ENCODE measurements around the gene PLRG1. TPM values are rescaled to one million over a fixed set of nuclear protein-coding genes. Genes with fewer than 3 reads are reported as not detected.
A peak's percentile ranks its signal among the peaks of the same experiment; 100 is the strongest.

Gene PLRG1
- total and polyA plus RNA-seq, 2 experiments from 2014 or later = 72.0 to 84.8 TPM

GRCh38 chr4:154506253-154506652 is 43.9 kb downstream of the PLRG1 start:
- Histone ChIP-seq H3K36me3 (ENCODE audit: low read depth) (no peaks in the 10 kb centered on the region), H3K4me1 (ENCODE audit: insufficient read depth) (no peaks in the 10 kb centered on the region), H3K4me3 (no peak overlapping the region), H2AFZ (no peak overlapping the region), H3K27ac (no peak overlapping the region), H3K9ac (no peak overlapping the region), H3K79me2 (ENCODE audit: insufficient read depth) (no peaks in the 10 kb centered on the region), H3K9me3 (ENCODE audit: low read depth) (no peaks in the 10 kb centered on the region), H3K4me2 (ENCODE audit: unreplicated experiment) (no peak overlapping the region), H3K27me3 (replicated peaks; ENCODE audit: insufficient read depth) (peaks cover 34% of the 10 kb centered on the region), H4K20me1 (ENCODE audit: insufficient read depth) (no peaks in the 10 kb centered on the region), H3F3A (ENCODE audit: insufficient read depth) (no peaks in the 10 kb centered on the region), H3K9me2 (ENCODE audit: insufficient read depth) (no peaks in the 10 kb centered on the region)
- peak; percentile 63 for DNase-seq
- no peak for TF ChIP-seq EZH2 (IDR thresholded peaks at IDR 0.05; ENCODE audit: insufficient read depth, poor library complexity, severe bottlenecking)
- TF ChIP-seq EZH2phosphoT487 (IDR thresholded peaks at IDR 0.05; ENCODE audit: insufficient read depth, low read depth) = no peak
- in situ Hi-C loops (cut with MboI) = no loop called here
- WGBS, 2 experiments (ENCODE audit: low coverage in 1 of 2, low lambda C conversion rate in 2 of 2, missing lambda C conversion rate in 2 of 2) = 0 to 3% methylated on average over 2 of the region's 2 CpGs

- Histone ChIP-seq H2AFZ (no peak overlapping the region), H3K4me3 (no peak overlapping the region), H4K20me1 (ENCODE audit: insufficient read depth) (no peaks in the 10 kb centered on the region), H3K79me2 (ENCODE audit: insufficient read depth) (no peaks in the 10 kb centered on the region), H3K4me2 (ENCODE audit: unreplicated experiment) (no peak overlapping the region), H3K9me3 (ENCODE audit: low read depth) (no peaks in the 10 kb centered on the region), H3K27me3 (replicated peaks; ENCODE audit: insufficient read depth) (peaks cover 36% of the 10 kb centered on the region; the same call in 1 of the 2 replicates), H3K27ac (no peak overlapping the region), H3K4me1 (ENCODE audit: insufficient read depth) (no peaks in the 10 kb centered on the region), H3K36me3 (ENCODE audit: low read depth) (no peaks in the 10 kb centered on the region), H3K9me2 (ENCODE audit: insufficient read depth) (no peaks in the 10 kb centered on the region), H3F3A (ENCODE audit: insufficient read depth) (no peaks in the 10 kb centered on the region), H3K9ac (no peak overlapping the region)
- peak; percentile 41 for DNase-seq
- WGBS, 2 experiments (ENCODE audit: low coverage in 1 of 2, low lambda C conversion rate in 2 of 2, missing lambda C conversion rate in 2 of 2) = 0 to 4% methylated on average over 1 of the region's 1 CpG
- no peak for TF ChIP-seq EZH2phosphoT487 (IDR thresholded peaks at IDR 0.05; ENCODE audit: insufficient read depth, low read depth)
- peak; percentile 41 for TF ChIP-seq EZH2 (IDR thresholded peaks at IDR 0.05; ENCODE audit: insufficient read depth, poor library complexity, severe bottlenecking)
- in situ Hi-C loops (cut with MboI) = no loop called here
Observed at GRCh38 chr4:154503598-154503997, 46.6 kb downstream of the PLRG1 start.

GRCh38 chr4:154502111-154502510 is 48.1 kb downstream of the PLRG1 start:
- Histone ChIP-seq H3K9me2 (ENCODE audit: insufficient read depth) (no peaks in the 10 kb centered on the region), H3F3A (ENCODE audit: insufficient read depth) (no peaks in the 10 kb centered on the region), H3K27me3 (replicated peaks; ENCODE audit: insufficient read depth) (peaks cover 38% of the 10 kb centered on the region), H3K9me3 (ENCODE audit: low read depth) (no peaks in the 10 kb centered on the region), H3K4me2 (ENCODE audit: unreplicated experiment) (no peak overlapping the region), H3K4me3 (no peak overlapping the region), H3K4me1 (ENCODE audit: insufficient read depth) (no peaks in the 10 kb centered on the region), H2AFZ (no peak overlapping the region), H3K79me2 (ENCODE audit: insufficient read depth) (no peaks in the 10 kb centered on the region), H3K36me3 (ENCODE audit: low read depth) (no peaks in the 10 kb centered on the region), H3K9ac (no peak overlapping the region), H4K20me1 (ENCODE audit: insufficient read depth) (no peaks in the 10 kb centered on the region), H3K27ac (no peak overlapping the region)
- no peak for DNase-seq
- in situ Hi-C loops (cut with MboI) = no loop called here
- WGBS, 2 experiments (ENCODE audit: low coverage in 1 of 2, low lambda C conversion rate in 2 of 2, missing lambda C conversion rate in 2 of 2) = 79 to 81% methylated on average over 6 of the region's 6 CpGs
- TF ChIP-seq EZH2 (IDR thresholded peaks at IDR 0.05; ENCODE audit: insufficient read depth, poor library complexity, severe bottlenecking) (no peak), EZH2phosphoT487 (IDR thresholded peaks at IDR 0.05; ENCODE audit: insufficient read depth, low read depth) (no peak)

- no peak overlapping the region for H3K4me2 ChIP-seq (ENCODE audit: unreplicated experiment)
- no peaks in the 10 kb centered on the region for H3K9me2 ChIP-seq (ENCODE audit: insufficient read depth)
- H3K9me3 ChIP-seq (ENCODE audit: low read depth) = no peaks in the 10 kb centered on the region
- 57 to 65% methylated on average over 5 of the region's 5 CpGs for WGBS, 2 experiments (ENCODE audit: low coverage in 1 of 2, low lambda C conversion rate in 2 of 2, missing lambda C conversion rate in 2 of 2)
- peaks cover 51% of the 10 kb centered on the region for H3K27me3 ChIP-seq (replicated peaks; ENCODE audit: insufficient read depth)
- H4K20me1 ChIP-seq (ENCODE audit: insufficient read depth) = no peaks in the 10 kb centered on the region
- no peaks in the 10 kb centered on the region for H3F3A ChIP-seq (ENCODE audit: insufficient read depth)
- H3K4me3 ChIP-seq = no peak overlapping the region
- H3K79me2 ChIP-seq (ENCODE audit: insufficient read depth) = no peaks in the 10 kb centered on the region
- no peaks in the 10 kb centered on the region for H3K36me3 ChIP-seq (ENCODE audit: low read depth)
- H2AFZ ChIP-seq = no peak overlapping the region
- no peaks in the 10 kb centered on the region for H3K4me1 ChIP-seq (ENCODE audit: insufficient read depth)
- in situ Hi-C loops (cut with MboI) = no loop called here
- TF ChIP-seq EZH2 (IDR thresholded peaks at IDR 0.05; ENCODE audit: insufficient read depth, poor library complexity, severe bottlenecking) = no peak
- no peak for DNase-seq
- H3K9ac ChIP-seq = no peak overlapping the region
- H3K27ac ChIP-seq = no peak overlapping the region
Observed at GRCh38 chr4:154497889-154498288, 52.3 kb downstream of the PLRG1 start.

- H3K4me1 ChIP-seq (ENCODE audit: insufficient read depth) = no peaks in the 10 kb centered on the region
- no peak for DNase-seq
- no peak overlapping the region for H3K4me3 ChIP-seq
- no peaks in the 10 kb centered on the region for H4K20me1 ChIP-seq (ENCODE audit: insufficient read depth)
- H3K79me2 ChIP-seq (ENCODE audit: insufficient read depth) = no peaks in the 10 kb centered on the region
- H3K36me3 ChIP-seq (ENCODE audit: low read depth) = no peaks in the 10 kb centered on the region
- no peak overlapping the region for H3K27ac ChIP-seq
- no peaks in the 10 kb centered on the region for H3K9me2 ChIP-seq (ENCODE audit: insufficient read depth)
- 42 to 50% methylated on average over 2 of the region's 2 CpGs for WGBS, 2 experiments (ENCODE audit: low coverage in 1 of 2, low lambda C conversion rate in 2 of 2, missing lambda C conversion rate in 2 of 2)
- H3K27me3 ChIP-seq (replicated peaks; ENCODE audit: insufficient read depth) = peaks cover 57% of the 10 kb centered on the region
- no peak for TF ChIP-seq EZH2 (IDR thresholded peaks at IDR 0.05; ENCODE audit: insufficient read depth, poor library complexity, severe bottlenecking)
- TF ChIP-seq EZH2phosphoT487 (IDR thresholded peaks at IDR 0.05; ENCODE audit: insufficient read depth, low read depth) = no peak
- in situ Hi-C loops (cut with MboI) = no loop called here
- H3K4me2 ChIP-seq (ENCODE audit: unreplicated experiment) = no peak overlapping the region
- no peaks in the 10 kb centered on the region for H3F3A ChIP-seq (ENCODE audit: insufficient read depth)
- no peak overlapping the region for H2AFZ ChIP-seq
- no peaks in the 10 kb centered on the region for H3K9me3 ChIP-seq (ENCODE audit: low read depth)
- no peak overlapping the region for H3K9ac ChIP-seq
Observed at GRCh38 chr4:154495867-154496266, 54.3 kb downstream of the PLRG1 start.
